ENCODE data around the gene LCP1. TPM values are rescaled to one million over a fixed set of nuclear protein-coding genes. Genes with fewer than 3 reads are reported as not detected.
A peak's percentile ranks its signal among the peaks of the same experiment; 100 is the strongest.

LCP1 gene
- total RNA-seq, 2 experiments from 2014 or later: 1,012 to 1,022 TPM

GRCh38 chr13:46145135-46145534 is 36.8 kb downstream of the LCP1 start:
- CTCF ChIA-PET: interaction anchor here (1.5 to 1.8 kb wide), 2 partner anchors 15 to 177 kb away, joined by 4 to 11 read pairs; no protein-coding TSS in a partner anchor
- intact Hi-C loops (cut with micrococcal nuclease): no loop called here
- H3K36me3 Mint-ChIP-seq: peaks cover 76% of the 10 kb centered on the region
- no peak overlapping the region for H3K4me3 Mint-ChIP-seq
- H3K27me3 Mint-ChIP-seq: no peaks in the 10 kb centered on the region
- no peaks in the 10 kb centered on the region for H3K9me3 Mint-ChIP-seq
- peak overlapping the region; percentile 24 for H3K27ac Mint-ChIP-seq
- POLR2A ChIA-PET: no interaction called here
- no peak for DNase-seq
- peaks cover 36% of the 10 kb centered on the region for H3K4me1 Mint-ChIP-seq (ENCODE audit: low read depth)

- intact Hi-C loops (cut with micrococcal nuclease): no loop called here
- H3K27me3 Mint-ChIP-seq: no peaks in the 10 kb centered on the region
Measured at GRCh38 chr13:46143184-46143701, 38.7 kb downstream of the LCP1 start.

GRCh38 chr13:46142776-46143175 is 39.2 kb downstream of the LCP1 start:
- POLR2A ChIA-PET: interaction anchor here (1.0 kb wide), 1 partner anchor 27 kb away, joined by 3 read pairs; no protein-coding TSS in a partner anchor

More at GRCh38 chr13:46143184-46143701, 38.7 kb downstream of the LCP1 start:
- H3K4me3 Mint-ChIP-seq: no peak overlapping the region
- ChIA-PET CTCF (interaction anchor here (1.2 to 2.6 kb wide), 2 partner anchors 17 kb away, joined by 7 to 14 read pairs; no protein-coding TSS in a partner anchor), POLR2A (interaction anchor here (1.0 kb wide), 1 partner anchor 27 kb away, joined by 3 read pairs; no protein-coding TSS in a partner anchor)
- peaks cover 72% of the 10 kb centered on the region for H3K36me3 Mint-ChIP-seq
- no peak for DNase-seq
- no peak overlapping the region for H3K27ac Mint-ChIP-seq
- H3K4me1 Mint-ChIP-seq (ENCODE audit: low read depth): peaks cover 31% of the 10 kb centered on the region
- H3K9me3 Mint-ChIP-seq: no peaks in the 10 kb centered on the region

GRCh38 chr13:46140044-46140443 is 41.9 kb downstream of the LCP1 start:
- Mint-ChIP-seq H3K4me1 (ENCODE audit: low read depth) (peaks cover 46% of the 10 kb centered on the region), H3K27me3 (no peaks in the 10 kb centered on the region), H3K9me3 (no peaks in the 10 kb centered on the region), H3K4me3 (no peak overlapping the region), H3K27ac (peak overlapping the region; percentile 69), H3K36me3 (peaks cover 73% of the 10 kb centered on the region)
- POLR2A ChIA-PET: interaction anchor here (1.1 kb wide), 2 partner anchors 10 to 13 kb away, joined by 3 to 4 read pairs; no protein-coding TSS in a partner anchor
- CTCF ChIA-PET: interaction anchor here (1.0 to 2.8 kb wide), 5 partner anchors 10 to 71 kb away, joined by 3 to 17 read pairs (median 4); no protein-coding TSS in a partner anchor
- no peak for DNase-seq
- intact Hi-C loops (cut with micrococcal nuclease): no loop called here

More at GRCh38 chr13:46142776-46143175, 39.2 kb downstream of the LCP1 start:
- no peak overlapping the region for H3K4me3 Mint-ChIP-seq
- H3K9me3 Mint-ChIP-seq: no peaks in the 10 kb centered on the region
- CTCF ChIA-PET: interaction anchor here (1.2 to 2.6 kb wide), 2 partner anchors 17 to 18 kb away, joined by 7 to 14 read pairs; no protein-coding TSS in a partner anchor
- DNase-seq: no peak
- peaks cover 34% of the 10 kb centered on the region for H3K4me1 Mint-ChIP-seq (ENCODE audit: low read depth)
- no peaks in the 10 kb centered on the region for H3K27me3 Mint-ChIP-seq
- no peak overlapping the region for H3K27ac Mint-ChIP-seq
- H3K36me3 Mint-ChIP-seq: peaks cover 72% of the 10 kb centered on the region
- intact Hi-C loops (cut with micrococcal nuclease): no loop called here

- no peaks in the 10 kb centered on the region for H3K27me3 Mint-ChIP-seq
- no peaks in the 10 kb centered on the region for H3K9me3 Mint-ChIP-seq
- ChIA-PET POLR2A (interaction anchor here (1.4 kb wide), 1 partner anchor 22 kb away, joined by 3 read pairs; no protein-coding TSS in a partner anchor), CTCF (interaction anchor here (1.3 kb wide), 1 partner anchor 22 kb away, joined by 3 read pairs; no protein-coding TSS in a partner anchor)
- peaks cover 40% of the 10 kb centered on the region for H3K4me1 Mint-ChIP-seq (ENCODE audit: low read depth)
- no peak for DNase-seq
- intact Hi-C loops (cut with micrococcal nuclease): no loop called here
- peaks cover 71% of the 10 kb centered on the region for H3K36me3 Mint-ChIP-seq
- no peak overlapping the region for H3K4me3 Mint-ChIP-seq
- H3K27ac Mint-ChIP-seq: peak overlapping the region; percentile 39
Measured at GRCh38 chr13:46137627-46138317, 44.2 kb downstream of the LCP1 start.

- peaks cover 36% of the 10 kb centered on the region for H3K4me1 Mint-ChIP-seq (ENCODE audit: low read depth)
- no peak overlapping the region for H3K4me3 Mint-ChIP-seq
- CTCF ChIA-PET: interaction anchor here (1.3 to 2.8 kb wide), 3 partner anchors 10 to 23 kb away, joined by 3 to 17 read pairs (median 8); no protein-coding TSS in a partner anchor
- intact Hi-C loops (cut with micrococcal nuclease): no loop called here
- peak overlapping the region; percentile 23 for H3K27ac Mint-ChIP-seq
- DNase-seq: no peak
- H3K36me3 Mint-ChIP-seq: peaks cover 74% of the 10 kb centered on the region
- no peaks in the 10 kb centered on the region for H3K27me3 Mint-ChIP-seq
- POLR2A ChIA-PET: interaction anchor here (0.9 kb wide), 1 partner anchor 13 kb away, joined by 3 read pairs; no protein-coding TSS in a partner anchor
- no peaks in the 10 kb centered on the region for H3K9me3 Mint-ChIP-seq
Measured at GRCh38 chr13:46136688-46137087, 45.3 kb downstream of the LCP1 start.

GRCh38 chr13:46134961-46135522 is 46.9 kb downstream of the LCP1 start:
- ChIA-PET CTCF (interaction anchor here (1.7 to 2.8 kb wide), 2 partner anchors 9 to 25 kb away, joined by 8 to 17 read pairs; no protein-coding TSS in a partner anchor), POLR2A (no interaction called here)
- H3K4me3 Mint-ChIP-seq: no peak overlapping the region
- no peak for DNase-seq
- peaks cover 25% of the 10 kb centered on the region for H3K4me1 Mint-ChIP-seq (ENCODE audit: low read depth)
- peaks cover 77% of the 10 kb centered on the region for H3K36me3 Mint-ChIP-seq
- intact Hi-C loops (cut with micrococcal nuclease): loop anchor here (1.0 kb wide), 1 partner anchor 9 kb away; no protein-coding TSS in a partner anchor
- H3K27me3 Mint-ChIP-seq: no peaks in the 10 kb centered on the region
- peak overlapping the region; percentile 69 for H3K27ac Mint-ChIP-seq
- no peaks in the 10 kb centered on the region for H3K9me3 Mint-ChIP-seq

GRCh38 chr13:46134494-46134893 is 47.5 kb downstream of the LCP1 start:
- intact Hi-C loops (cut with micrococcal nuclease): no loop called here
- H3K9me3 Mint-ChIP-seq: no peaks in the 10 kb centered on the region
- peaks cover 78% of the 10 kb centered on the region for H3K36me3 Mint-ChIP-seq
- ChIA-PET POLR2A (no interaction called here), CTCF (interaction anchor here (2.8 kb wide), 1 partner anchor 8 kb away, joined by 17 read pairs; no protein-coding TSS in a partner anchor)
- H3K4me1 Mint-ChIP-seq (ENCODE audit: low read depth): peaks cover 21% of the 10 kb centered on the region
- peak overlapping the region; percentile 49 for H3K27ac Mint-ChIP-seq
- DNase-seq: no peak
- H3K27me3 Mint-ChIP-seq: no peaks in the 10 kb centered on the region
- no peak overlapping the region for H3K4me3 Mint-ChIP-seq

- Mint-ChIP-seq H3K4me1 (ENCODE audit: low read depth) (peaks cover 16% of the 10 kb centered on the region), H3K4me3 (no peak overlapping the region), H3K27me3 (no peaks in the 10 kb centered on the region), H3K9me3 (no peaks in the 10 kb centered on the region), H3K27ac (peak overlapping the region; percentile 69), H3K36me3 (peaks cover 79% of the 10 kb centered on the region)
- CTCF ChIA-PET: interaction anchor here (0.9 kb wide), 1 partner anchor 19 kb away, joined by 3 read pairs; no protein-coding TSS in a partner anchor
- POLR2A ChIA-PET: no interaction called here
- intact Hi-C loops (cut with micrococcal nuclease): no loop called here
- DNase-seq: no peak
Measured at GRCh38 chr13:46132109-46132508, 49.9 kb downstream of the LCP1 start.

GRCh38 chr13:46131705-46132104 is 50.3 kb downstream of the LCP1 start:
- ChIA-PET POLR2A (no interaction called here), CTCF (interaction anchor here (0.9 kb wide), 1 partner anchor 19 kb away, joined by 3 read pairs; no protein-coding TSS in a partner anchor)
- Mint-ChIP-seq H3K27ac (peak overlapping the region; percentile 69), H3K4me1 (ENCODE audit: low read depth) (peaks cover 18% of the 10 kb centered on the region), H3K27me3 (no peaks in the 10 kb centered on the region), H3K4me3 (no peak overlapping the region), H3K36me3 (peaks cover 78% of the 10 kb centered on the region), H3K9me3 (no peaks in the 10 kb centered on the region)
- no peak for DNase-seq
- intact Hi-C loops (cut with micrococcal nuclease): no loop called here

- Mint-ChIP-seq H3K9me3 (no peaks in the 10 kb centered on the region), H3K27me3 (no peaks in the 10 kb centered on the region), H3K36me3 (peaks cover 79% of the 10 kb centered on the region), H3K4me3 (no peak overlapping the region), H3K27ac (peak overlapping the region; percentile 33), H3K4me1 (ENCODE audit: low read depth) (peaks cover 23% of the 10 kb centered on the region)
- CTCF ChIA-PET: interaction anchor here (1.3 kb wide), 1 partner anchor 10 kb away, joined by 4 read pairs; no protein-coding TSS in a partner anchor
- intact Hi-C loops (cut with micrococcal nuclease): loop anchor here (5.0 kb wide), 2 partner anchors 323 to 508 kb away; no protein-coding TSS in a partner anchor
- DNase-seq: no peak
- POLR2A ChIA-PET: no interaction called here
Measured at GRCh38 chr13:46129955-46130618, 51.9 kb downstream of the LCP1 start.
